H1 (cell line): ENCODE measurements around the gene RAD51B. TPM values are rescaled to one million over a fixed set of nuclear protein-coding genes. Genes with fewer than 3 reads are reported as not detected.

Source experiments
- CTCF ChIA-PET: fragments of 300-600 bp; sonication (Branson Sonifier 250); formaldehyde crosslinking; loops from one replicate; lab custom pipeline; 2021; ENCODE audit not compliant: partially characterized antibody; lab: Charles Lee
- POLR2A ChIA-PET: fragments of 300-600 bp; sonication (Branson Sonifier 250); formaldehyde crosslinking; loops from one replicate; lab custom pipeline; 2021; ENCODE audit warnings: inconsistent platforms; ENCODE audit not compliant: partially characterized antibody; lab: Charles Lee
- DNase-seq, 2 experiments: peaks; one replicate each; pipeline versions ENCODE4 v3.0.0 to v3.0.0-alpha.2; 2010 to 2022; ENCODE audit warnings: low spot score in 2 of 2, low read depth in 1 of 2, mixed read lengths in 1 of 2
- FAIRE-seq: peaks from 2 replicates; lab custom pipeline; 2011; peaks lifted over from hg19 to GRCh38; lab: Jason Lieb, UNC
- H2AFZ ChIP-seq: 2 replicates; pipeline ENCODE4 v1.8.1; 2012; ENCODE audit warnings: low read length, inconsistent platforms
- H2AK5ac ChIP-seq: 2 replicates; pipeline ENCODE4 v1.6.1; 2013; ENCODE audit warnings: low read depth, low read length
- H2BK120ac ChIP-seq: replicated peaks from 2 replicates; pipeline ENCODE3; 2013; ENCODE audit warnings: low read depth, low read length, inconsistent platforms
- H2BK12ac ChIP-seq: 2 replicates; pipeline ENCODE4 v1.6.1; 2013; ENCODE audit warnings: low read depth, low read length
- H2BK15ac ChIP-seq: 2 replicates; pipeline ENCODE4 v1.6.1; 2013; ENCODE audit warnings: low read length
- H2BK20ac ChIP-seq: 2 replicates; pipeline ENCODE4 v1.6.1; 2013; ENCODE audit warnings: low read length
- H2BK5ac ChIP-seq: 2 replicates; pipeline ENCODE4 v1.6.1; 2013; ENCODE audit warnings: low read depth, low read length
- H3K14ac ChIP-seq: 2 replicates; pipeline ENCODE4 v1.6.1; 2013; ENCODE audit warnings: inconsistent platforms; ENCODE audit not compliant: insufficient read length
- H3K18ac ChIP-seq: 2 replicates; pipeline ENCODE4 v1.6.1; 2013; ENCODE audit warnings: low read length; ENCODE audit errors: extremely low read depth
- H3K23ac ChIP-seq: 2 replicates; pipeline ENCODE4 v1.6.1; 2013; ENCODE audit warnings: inconsistent platforms; ENCODE audit not compliant: insufficient read length
- H3K23me2 ChIP-seq: 2 replicates; pipeline ENCODE4 v1.6.1; 2013; ENCODE audit warnings: low read depth, low read length
- H3K27ac ChIP-seq: 2 replicates; pipeline ENCODE4 v1.6.1; 2011; ENCODE audit warnings: low read depth, low read length, inconsistent platforms
- H3K27me3 ChIP-seq, 4 experiments: replicated peaks in 1 of 4; 1 replicate in 1 of 4; 2 replicates in 3 of 4; pipeline versions ENCODE4 v1.6.1 to v1.8.1; 2011 to 2013; ENCODE audit warnings: low read length in 3 of 4, mild to moderate bottlenecking in 3 of 4, inconsistent platforms in 2 of 4, mixed read lengths in 2 of 4, moderate library complexity in 1 of 4; ENCODE audit not compliant: control insufficient read depth in 3 of 4, insufficient read depth in 3 of 4; ENCODE audit errors: extremely low read depth in 1 of 4
- H3K36me3 ChIP-seq, 4 experiments: 2 replicates each; pipeline versions ENCODE4 v1.6.1 to v1.8.1; 2011 to 2013; ENCODE audit warnings: mild to moderate bottlenecking in 4 of 4, low read length in 3 of 4, moderate library complexity in 2 of 4, control low read depth in 1 of 4, inconsistent platforms in 1 of 4; ENCODE audit not compliant: insufficient read depth in 4 of 4, control insufficient read depth in 2 of 4
- H3K4ac ChIP-seq: replicated peaks from 2 replicates; pipeline ENCODE3; 2013; ENCODE audit warnings: low read length, low read depth, mixed read lengths, inconsistent platforms; ENCODE audit not compliant: insufficient read length
- H3K4me1 ChIP-seq, 4 experiments: replicated peaks in 1 of 4; 1 replicate in 1 of 4; 2 replicates in 3 of 4; pipeline versions ENCODE4 v1.6.1 to v1.8.1; 2011 to 2013; ENCODE audit warnings: low read length in 3 of 4, inconsistent platforms in 2 of 4, mixed read lengths in 1 of 4; ENCODE audit not compliant: insufficient read depth in 4 of 4, control insufficient read depth in 3 of 4
- H3K4me2 ChIP-seq, 2 experiments: 2 replicates each; pipeline versions ENCODE4 v1.6.1 to v1.8.1; 2011 to 2013; ENCODE audit warnings: low read depth in 2 of 2, low read length in 2 of 2, control low read depth in 1 of 2, inconsistent platforms in 1 of 2, mild to moderate bottlenecking in 1 of 2; ENCODE audit not compliant: insufficient read depth in 1 of 2
- H3K4me3 ChIP-seq, 4 experiments: fragments of 200-600, 300-600 bp in 1 of 4; sonication (generic), shearing (Covaris generic), sonication (Bioruptor Twin) in 1 of 4; 2 replicates each; pipeline versions ENCODE4 v1.5.1 to v1.8.1; 2011 to 2016; ENCODE audit warnings: low read length in 4 of 4, low read depth in 3 of 4, control low read depth in 2 of 4, inconsistent platforms in 2 of 4, mild to moderate bottlenecking in 2 of 4, mixed read lengths in 1 of 4, moderate library complexity in 1 of 4; ENCODE audit not compliant: insufficient read depth in 2 of 4; ENCODE audit errors: extremely low read depth in 1 of 4
- H3K56ac ChIP-seq: replicated peaks from 2 replicates; pipeline ENCODE3; 2013; ENCODE audit warnings: low read depth, mild to moderate bottlenecking, mixed read lengths, low read length, inconsistent platforms; ENCODE audit not compliant: insufficient read length
- H3K79me1 ChIP-seq: 2 replicates; pipeline ENCODE4 v1.6.1; 2013; ENCODE audit warnings: low read depth, low read length, control low read depth
- H3K79me2 ChIP-seq, 2 experiments: 2 replicates each; pipeline versions ENCODE4 v1.6.1 to v1.8.1; 2012 to 2013; ENCODE audit warnings: low read length in 2 of 2, mild to moderate bottlenecking in 2 of 2, inconsistent platforms in 1 of 2; ENCODE audit not compliant: insufficient read depth in 2 of 2, control insufficient read depth in 1 of 2
- H3K9ac ChIP-seq, 4 experiments: replicated peaks in 1 of 4; 1 replicate in 1 of 4; 2 replicates in 3 of 4; pipeline versions ENCODE4 v1.6.1 to v1.8.1; 2011 to 2013; ENCODE audit warnings: low read depth in 3 of 4, low read length in 3 of 4, control low read depth in 2 of 4, mild to moderate bottlenecking in 2 of 4, moderate library complexity in 2 of 4, inconsistent platforms in 1 of 4; ENCODE audit errors: extremely low read depth in 1 of 4
- H3K9me3 ChIP-seq, 2 experiments: 2 replicates each; pipeline versions ENCODE4 v1.6.1 to v1.8.1; 2012 to 2013; ENCODE audit warnings: mild to moderate bottlenecking in 2 of 2, moderate library complexity in 2 of 2, control low read depth in 1 of 2, inconsistent platforms in 1 of 2, low read depth in 1 of 2, low read length in 1 of 2, mixed read lengths in 1 of 2; ENCODE audit not compliant: insufficient read depth in 2 of 2
- H4K20me1 ChIP-seq, 2 experiments: replicated peaks in 1 of 2; 2 replicates each; pipeline versions ENCODE3 to v1.8.1; 2011 to 2013; ENCODE audit warnings: inconsistent platforms in 2 of 2, low read length in 2 of 2, mild to moderate bottlenecking in 1 of 2; ENCODE audit not compliant: insufficient read depth in 2 of 2, control insufficient read depth in 1 of 2
- H4K5ac ChIP-seq: 2 replicates; pipeline ENCODE4 v1.6.1; 2013; ENCODE audit warnings: low read length, low read depth, mixed read lengths, inconsistent platforms; ENCODE audit not compliant: insufficient read length
- H4K8ac ChIP-seq: 2 replicates; pipeline ENCODE4 v1.8.0; 2013; ENCODE audit warnings: mild to moderate bottlenecking, moderate library complexity, low read length, inconsistent platforms; ENCODE audit not compliant: insufficient read depth; ENCODE audit errors: extremely low read depth
- H4K91ac ChIP-seq: replicated peaks from 2 replicates; pipeline ENCODE3; 2013; ENCODE audit warnings: low read length, mixed read lengths, inconsistent platforms; ENCODE audit not compliant: insufficient read length
- BRCA1 ChIP-seq: IDR thresholded peaks from 2 replicates; pipeline ENCODE4 v1.6.1; 2012; ENCODE audit warnings: low read depth, low read length, improper control_type of control experiment
- EZH2 ChIP-seq: fragments of 200-600 bp; sonication (generic); IDR thresholded peaks from 2 replicates; pipeline ENCODE4 v1.7.1; 2012; ENCODE audit warnings: low read depth, mild to moderate bottlenecking, moderate library complexity, low read length, inconsistent platforms; ENCODE audit not compliant: severe bottlenecking
- KDM4A ChIP-seq: IDR thresholded peaks from one replicate; pipeline ENCODE4 v1.7.1; 2012; ENCODE audit warnings: low read depth, mild to moderate bottlenecking, moderate library complexity, low read length, inconsistent platforms; ENCODE audit not compliant: severe bottlenecking
- KDM5A ChIP-seq: fragments of 200-600 bp; IDR thresholded peaks from 2 replicates; pipeline ENCODE4 v1.7.1; 2012; ENCODE audit warnings: mild to moderate bottlenecking, low read length, inconsistent platforms, mixed read lengths
- MAFK ChIP-seq: IDR thresholded peaks from 2 replicates; pipeline ENCODE4 v1.6.1; 2012; ENCODE audit warnings: low read depth, mild to moderate bottlenecking, improper control_type of control experiment, low read length
- RNF2 ChIP-seq: fragments of 200-900, 300-1000 bp; sonication (generic); IDR thresholded peaks from 2 replicates; pipeline ENCODE4 v1.7.1; 2016; ENCODE audit warnings: borderline replicate concordance, low read depth, mild to moderate bottlenecking, antibody characterized with exemption, low read length; ENCODE audit not compliant: poor library complexity, severe bottlenecking; ENCODE audit errors: missing control alignments
- SRF ChIP-seq: IDR thresholded peaks from 2 replicates; pipeline ENCODE4 v1.6.1; 2011; ENCODE audit warnings: mild to moderate bottlenecking, low read depth, low read length, moderate library complexity
- YY1 ChIP-seq: IDR thresholded peaks from 2 replicates; pipeline ENCODE4 v1.6.1; 2011; ENCODE audit warnings: low read depth, mild to moderate bottlenecking, low read length
- ZNF274 ChIP-seq: IDR thresholded peaks from 2 replicates; pipeline ENCODE4 v1.7.0; 2012; ENCODE audit warnings: low read length, borderline replicate concordance; ENCODE audit errors: extremely low read depth
- WGBS, 2 experiments: shearing (Covaris generic) in 1 of 2; methylation state at CpG; one replicate each; pipeline versions ENCODE4 v1.1.6 to v1.1.7; 2013 to 2015; ENCODE audit warnings: low lambda C conversion rate in 2 of 2, mixed read lengths in 2 of 2, inconsistent platforms in 1 of 2, low coverage in 1 of 2, missing lambda C conversion rate in 1 of 2; ENCODE audit not compliant: insufficient replicate concordance in 2 of 2, insufficient coverage in 1 of 2, insufficient read length in 1 of 2; ENCODE audit errors: extremely low coverage in 1 of 2, missing lambda C conversion rate in 1 of 2; 5-methylcytosine and 5-hydroxymethylcytosine counted together
- polyA plus RNA-seq, 7 experiments: library from polyadenylated mRNA; depleted of rRNA in 3 of 7; stranded (reverse) in 5 of 7; unstranded in 2 of 7; fragments of >200 nt in 5 of 7; fragments of 200-250 nt in 2 of 7; gene quantifications; 1 replicate in 5 of 7; 2 replicates in 1 of 7; 4 replicates in 1 of 7; pipeline versions ENCODE4 v1.2.1 to v1.2.3, GENCODE V29; 2011 to 2013; ENCODE audit warnings: missing spikeins in 2 of 7, mixed read lengths in 2 of 7
- total RNA-seq: library from RNA; stranded (reverse); fragmentation: NEBNext Ultra II Directional; extraction: Animal tissue kit (Norgen Biotek cat#: 25700); gene quantifications from 2 replicates; pipeline ENCODE4 v1.2.1, GENCODE V29; 2021
- TF ChIP-seq, protein P1 (sequence below): IDR thresholded peaks from 2 replicates; pipeline ENCODE4 v1.6.1; 2012; ENCODE audit warnings: low read length, inconsistent platforms

The RAD51B gene
- total and polyA plus RNA-seq, 2 of the 8 experiments (the other 6 are each of a cell fraction or from before 2014, with no cell fraction given): 3.9 to 14.9 TPM

- Histone ChIP-seq H3K27me3 (no peaks in the 10 kb centered on the region), H3K9ac (no peak overlapping the region), H2AFZ (no peak overlapping the region), H3K9me3 (peaks cover 5 to 10% of the 10 kb centered on the region in 2 experiments; a peak in 3 of 4 replicates), H3K4me1 (no peaks in the 10 kb centered on the region; a peak in 1 of 7 replicates), H4K20me1 (no peaks in the 10 kb centered on the region), H3K36me3 (no peaks in the 10 kb centered on the region; a peak in 1 of 8 replicates), H2BK12ac (no peak overlapping the region), H4K91ac (no peak overlapping the region), H3K27ac (no peak overlapping the region), H3K79me1 (no peaks in the 10 kb centered on the region), H3K56ac (no peak overlapping the region), H4K8ac (no peak overlapping the region), H3K4me2 (no peak overlapping the region), H3K4ac (no peak overlapping the region), H3K79me2 (no peaks in the 10 kb centered on the region), H3K18ac (no peak overlapping the region), H2BK120ac (no peak overlapping the region), H2BK5ac (no peak overlapping the region), H3K23me2 (no peaks in the 10 kb centered on the region), H2AK5ac (no peak overlapping the region), H3K23ac (no peak overlapping the region), H4K5ac (no peak overlapping the region), H3K4me3 (no peak overlapping the region), H3K14ac (no peak overlapping the region), H2BK20ac (no peak overlapping the region), H2BK15ac (no peak overlapping the region)
- CTCF ChIA-PET: interaction anchor here (0.6 to 1.6 kb wide), 2 partner anchors 9 to 59 kb away, joined by 4 to 8 read pairs; no protein-coding TSS in a partner anchor
- DNase-seq: no peak
- POLR2A ChIA-PET: interaction anchor here (0.8 kb wide), 1 partner anchor 8 kb away, joined by 3 read pairs; no protein-coding TSS in a partner anchor
- no peak for TF ChIP-seq EZH2
- no peak for TF ChIP-seq KDM5A
- no peak for TF ChIP-seq SRF
- no peak for TF ChIP-seq ZNF274
- TF ChIP-seq RNF2: no peak
- TF ChIP-seq YY1: no peak
- TF ChIP-seq, protein P1, sequence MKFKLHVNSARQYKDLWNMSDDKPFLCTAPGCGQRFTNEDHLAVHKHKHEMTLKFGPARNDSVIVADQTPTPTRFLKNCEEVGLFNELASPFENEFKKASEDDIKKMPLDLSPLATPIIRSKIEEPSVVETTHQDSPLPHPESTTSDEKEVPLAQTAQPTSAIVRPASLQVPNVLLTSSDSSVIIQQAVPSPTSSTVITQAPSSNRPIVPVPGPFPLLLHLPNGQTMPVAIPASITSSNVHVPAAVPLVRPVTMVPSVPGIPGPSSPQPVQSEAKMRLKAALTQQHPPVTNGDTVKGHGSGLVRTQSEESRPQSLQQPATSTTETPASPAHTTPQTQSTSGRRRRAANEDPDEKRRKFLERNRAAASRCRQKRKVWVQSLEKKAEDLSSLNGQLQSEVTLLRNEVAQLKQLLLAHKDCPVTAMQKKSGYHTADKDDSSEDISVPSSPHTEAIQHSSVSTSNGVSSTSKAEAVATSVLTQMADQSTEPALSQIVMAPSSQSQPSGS: no peak
- TF ChIP-seq BRCA1: no peak
- no peak for TF ChIP-seq MAFK
- TF ChIP-seq KDM4A: no peak
- FAIRE-seq: no peak
- WGBS, 2 experiments: 97% methylated on average over 4 of the region's 4 CpGs; no CpG with 5 or more reads in 1 of the 2 experiments
Observed at GRCh38 chr14:68306265-68306933, 486.8 kb downstream of the RAD51B start.
